CD8-positive, alpha-beta memory T cell (primary cell): ENCODE measurements around the gene SYNE3. TPM values are rescaled to one million over a fixed set of nuclear protein-coding genes. Genes with fewer than 3 reads are reported as not detected.

Source experiments
- CTCF ChIA-PET: fragments of 350-600 bp; sonication (Branson Sonifier 250); formaldehyde crosslinking; loops from one replicate; lab custom pipeline; 2021; ENCODE audit warnings: antibody characterized with exemption; lab: Charles Lee
- POLR2A ChIA-PET: fragments of 350-600 bp; sonication (Branson Sonifier 250); formaldehyde crosslinking; loops from one replicate; lab custom pipeline; 2021; ENCODE audit warnings: antibody characterized with exemption; lab: Charles Lee
- DNase-seq, 5 donors: peaks; one replicate each; pipeline versions ENCODE4 v3.0.0 to v3.0.0-alpha.2; 2020 to 2022; ENCODE audit warnings: mixed read lengths in 1 of 5
- H3K27ac ChIP-seq: one replicate; pipeline ENCODE4 v1.7.0; 2013; ENCODE audit warnings: low read depth, mild to moderate bottlenecking, low read length, moderate library complexity
- H3K27me3 ChIP-seq: 2 replicates; pipeline ENCODE4 v1.7.0; 2013; ENCODE audit warnings: low read length, mild to moderate bottlenecking; ENCODE audit not compliant: insufficient read depth, poor library complexity, severe bottlenecking
- H3K36me3 ChIP-seq: 2 replicates; pipeline ENCODE4 v1.7.0; 2013; ENCODE audit warnings: mild to moderate bottlenecking, low read length, moderate library complexity; ENCODE audit not compliant: insufficient read depth
- H3K4me1 ChIP-seq: 2 replicates; pipeline ENCODE4 v1.7.0; 2013; ENCODE audit warnings: mild to moderate bottlenecking, low read length, moderate library complexity; ENCODE audit not compliant: insufficient read depth
- H3K4me3 ChIP-seq: 2 replicates; pipeline ENCODE4 v1.7.0; 2013; ENCODE audit warnings: mild to moderate bottlenecking, low read length
- H3K9me3 ChIP-seq: 2 replicates; pipeline ENCODE4 v1.7.0; 2013; ENCODE audit warnings: mild to moderate bottlenecking, low read length
- H3K27ac Mint-ChIP-seq, 8 donors: one replicate each; pipeline ENCODE4 v1.8.0; 2020 to 2021; ENCODE audit warnings: mixed read lengths in 8 of 8, mild to moderate bottlenecking in 6 of 8, inconsistent platforms in 3 of 8, moderate library complexity in 3 of 8
- H3K27me3 Mint-ChIP-seq, 2 donors: one replicate each; pipeline ENCODE4 v1.8.0; 2020 to 2021; ENCODE audit warnings: mixed read lengths in 2 of 2, mild to moderate bottlenecking in 1 of 2, moderate library complexity in 1 of 2
- H3K36me3 Mint-ChIP-seq, 3 donors: one replicate each; pipeline ENCODE4 v1.8.0; 2020 to 2021; ENCODE audit warnings: mixed read lengths in 3 of 3, inconsistent platforms in 1 of 3, mild to moderate bottlenecking in 1 of 3
- H3K4me1 Mint-ChIP-seq, 3 donors: one replicate each; pipeline ENCODE4 v1.8.0; 2020 to 2021; ENCODE audit warnings: mixed read lengths in 3 of 3, inconsistent platforms in 1 of 3, mild to moderate bottlenecking in 1 of 3
- H3K4me3 Mint-ChIP-seq, 7 donors: one replicate each; pipeline ENCODE4 v1.8.0; 2020 to 2021; ENCODE audit warnings: mixed read lengths in 7 of 7, mild to moderate bottlenecking in 6 of 7, moderate library complexity in 4 of 7, inconsistent platforms in 2 of 7
- H3K9me3 Mint-ChIP-seq, 5 donors: one replicate each; pipeline ENCODE4 v1.8.0; 2020 to 2022; ENCODE audit warnings: mixed read lengths in 5 of 5, mild to moderate bottlenecking in 3 of 5, moderate library complexity in 2 of 5, inconsistent platforms in 1 of 5
- polyA plus RNA-seq: library from polyadenylated mRNA; unstranded; fragments of 300-500 nt; fragmentation: Illumina TruSeq; gene quantifications from one replicate; pipeline ENCODE4 v1.2.3, GENCODE V29; 2021
- total RNA-seq, 2 experiments: library from RNA; stranded (reverse); gene quantifications; one replicate each; pipeline ENCODE4 v1.2.3, GENCODE V29; 2021

Gene SYNE3
- total and polyA plus RNA-seq, 3 experiments from 2014 or later: 4.3 to 39.7 (median 37.6) TPM

- peak overlapping the region in 1 of 7 donors; percentile 24 for H3K4me3 Mint-ChIP-seq
- H3K9me3 Mint-ChIP-seq: no peaks in the 10 kb centered on the region
- peaks cover 0 to 13% (median 1%) of the 10 kb centered on the region in 3 donors for H3K36me3 Mint-ChIP-seq
- no peaks in the 10 kb centered on the region for H3K27me3 ChIP-seq
- peaks cover 20% of the 10 kb centered on the region for H3K4me1 ChIP-seq
- peak overlapping the region; percentile 7 to 94 (median 84) for H3K27ac Mint-ChIP-seq
- no peak for DNase-seq
- H3K9me3 ChIP-seq: no peaks in the 10 kb centered on the region
- H3K27ac ChIP-seq: no peak overlapping the region
- no peaks in the 10 kb centered on the region for H3K36me3 ChIP-seq
- peaks cover 52 to 85% (median 62%) of the 10 kb centered on the region in 3 donors for H3K4me1 Mint-ChIP-seq
- ChIA-PET POLR2A (no interaction called here), CTCF (interaction anchor here (1.1 to 1.4 kb wide), 2 partner anchors 33 to 42 kb away, joined by 3 to 4 read pairs; partner anchors contain the start of gene SYNE3)
- no peaks in the 10 kb centered on the region for H3K27me3 Mint-ChIP-seq
- H3K4me3 ChIP-seq: no peak overlapping the region
These were observed 32.9 kb downstream of the SYNE3 start for GRCh38 chr14:95483309-95484165.

DNA sequence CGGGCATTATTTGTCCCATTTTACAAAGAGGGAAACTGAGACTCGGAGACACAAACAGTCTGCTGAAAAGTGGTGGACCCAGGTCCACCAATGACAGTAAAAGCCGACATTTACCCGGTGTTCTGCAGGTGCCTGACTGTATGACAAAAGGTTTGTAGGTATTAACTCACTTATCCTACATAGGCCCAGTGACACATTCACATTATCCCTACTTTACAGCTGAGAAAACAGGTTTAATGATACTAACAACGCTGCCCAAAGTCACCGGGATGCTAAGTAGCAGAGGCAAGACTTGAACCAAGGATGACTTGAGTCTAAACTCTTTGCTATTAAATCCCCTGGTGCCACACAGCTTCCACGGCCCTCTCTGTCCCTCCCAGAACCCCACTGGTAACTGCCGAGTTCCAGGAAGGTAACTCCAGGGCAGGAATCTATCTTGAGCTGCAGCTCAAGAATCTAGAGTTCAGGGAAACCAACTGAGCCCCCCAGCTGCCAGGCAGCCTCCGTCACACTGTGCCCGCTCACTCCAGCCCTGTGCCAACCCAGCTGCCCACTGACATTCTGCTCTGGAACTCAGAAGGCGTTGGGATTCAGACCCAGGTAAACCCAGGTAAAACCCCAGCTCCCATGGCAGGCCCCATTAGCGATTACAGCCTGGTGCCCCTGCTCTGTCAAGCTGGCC lies 33.7 kb downstream of the SYNE3 start:
- Mint-ChIP-seq H3K9me3 (no peaks in the 10 kb centered on the region), H3K4me3 (no peak overlapping the region), H3K27me3 (no peaks in the 10 kb centered on the region), H3K4me1 (peaks cover 52 to 83% (median 57%) of the 10 kb centered on the region in 3 donors), H3K36me3 (peaks cover 0 to 13% (median 1%) of the 10 kb centered on the region in 3 donors), H3K27ac (peak overlapping the region in 5 of 8 donors; percentile 29 to 83 (median 63))
- Histone ChIP-seq H3K9me3 (no peaks in the 10 kb centered on the region), H3K27me3 (no peaks in the 10 kb centered on the region), H3K4me1 (peaks cover 20% of the 10 kb centered on the region), H3K27ac (no peak overlapping the region), H3K36me3 (no peaks in the 10 kb centered on the region), H3K4me3 (no peak overlapping the region)
- DNase-seq: no peak
- ChIA-PET POLR2A (no interaction called here), CTCF (interaction anchor here (1.1 to 1.4 kb wide), 2 partner anchors 33 to 41 kb away, joined by 3 to 4 read pairs; partner anchors contain the start of gene SYNE3)

DNA sequence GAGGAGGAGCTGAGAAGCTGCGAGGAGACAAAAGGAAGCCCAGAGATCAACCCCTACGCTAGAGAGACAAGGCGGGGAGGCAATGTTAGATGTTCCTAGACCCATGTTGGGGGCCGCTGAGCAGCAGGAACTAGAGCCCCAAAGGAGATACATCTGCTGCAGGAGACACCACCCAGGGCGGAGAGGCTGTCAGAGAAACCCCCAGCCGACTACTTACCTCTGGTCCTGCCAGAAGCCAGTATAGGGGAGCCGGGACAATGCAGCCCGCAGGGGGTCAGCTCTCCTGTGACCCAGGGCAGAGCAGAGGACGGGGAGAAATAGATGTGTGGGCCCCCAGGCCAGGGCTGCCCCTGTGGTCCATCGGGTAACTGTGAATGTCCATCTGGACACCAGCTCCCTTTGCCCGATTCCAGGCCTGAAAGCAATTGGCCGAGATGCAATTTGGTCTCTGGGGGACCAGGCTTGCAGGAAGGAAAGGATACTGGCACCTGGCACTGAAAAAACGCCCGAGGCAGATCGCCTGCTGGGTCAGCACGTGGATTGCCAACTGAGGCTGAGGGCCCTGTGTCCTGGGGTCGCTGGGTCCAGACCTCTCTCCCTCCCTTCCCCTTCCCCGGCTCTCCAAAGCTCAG lies 34.9 kb downstream of the SYNE3 start:
- Mint-ChIP-seq H3K4me1 (peaks cover 47 to 77% (median 50%) of the 10 kb centered on the region in 3 donors), H3K4me3 (no peak overlapping the region), H3K27ac (peak overlapping the region; percentile 63 to 97 (median 92)), H3K36me3 (peaks cover 0 to 14% (median 1%) of the 10 kb centered on the region in 3 donors), H3K27me3 (no peaks in the 10 kb centered on the region), H3K9me3 (no peaks in the 10 kb centered on the region)
- no peaks in the 10 kb centered on the region for H3K27me3 ChIP-seq
- ChIA-PET CTCF (interaction anchor here (2.4 kb wide), 1 partner anchor 34 kb away, joined by 8 read pairs; the partner anchor contains the start of gene SYNE3), POLR2A (no interaction called here)
- H3K36me3 ChIP-seq: no peaks in the 10 kb centered on the region
- H3K4me1 ChIP-seq: peaks cover 20% of the 10 kb centered on the region
- H3K27ac ChIP-seq: no peak overlapping the region
- no peaks in the 10 kb centered on the region for H3K9me3 ChIP-seq
- no peak for DNase-seq
- H3K4me3 ChIP-seq: no peak overlapping the region

DNA sequence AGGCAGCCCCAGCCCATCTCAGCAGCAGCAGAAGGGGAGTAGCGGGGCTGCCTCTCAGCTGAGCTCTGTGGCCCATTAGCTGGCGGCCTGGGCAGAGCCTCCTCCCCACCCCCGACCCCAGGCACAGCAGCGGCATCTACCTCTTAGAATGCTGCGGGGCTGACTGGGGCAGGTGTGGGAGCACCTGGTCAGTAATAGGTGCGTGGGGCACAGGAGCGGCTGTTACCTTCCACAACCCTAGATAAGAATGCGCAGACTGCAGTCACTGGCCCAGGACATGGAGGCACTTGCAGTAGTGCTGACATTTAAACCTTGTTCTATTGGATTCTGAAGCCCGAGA lies 35.6 kb downstream of the SYNE3 start:
- Histone ChIP-seq H3K9me3 (no peaks in the 10 kb centered on the region), H3K36me3 (no peaks in the 10 kb centered on the region), H3K27ac (no peak overlapping the region), H3K4me1 (peaks cover 20% of the 10 kb centered on the region), H3K4me3 (no peak overlapping the region), H3K27me3 (no peaks in the 10 kb centered on the region)
- Mint-ChIP-seq H3K27ac (peak overlapping the region; percentile 77 to 97 (median 92)), H3K4me1 (peaks cover 47 to 71% (median 48%) of the 10 kb centered on the region in 3 donors), H3K9me3 (no peaks in the 10 kb centered on the region), H3K27me3 (no peaks in the 10 kb centered on the region), H3K4me3 (no peak overlapping the region), H3K36me3 (peaks cover 1 to 20% (median 3%) of the 10 kb centered on the region in 3 donors)
- DNase-seq: no peak
- ChIA-PET POLR2A (interaction anchor here (0.5 to 1.1 kb wide), 2 partner anchors 10 to 43 kb away, joined by 3 to 5 read pairs; no protein-coding TSS in a partner anchor), CTCF (interaction anchor here (0.9 to 2.4 kb wide), 2 partner anchors 35 to 46 kb away, joined by 4 to 8 read pairs; partner anchors contain the start of gene SYNE3)

DNA sequence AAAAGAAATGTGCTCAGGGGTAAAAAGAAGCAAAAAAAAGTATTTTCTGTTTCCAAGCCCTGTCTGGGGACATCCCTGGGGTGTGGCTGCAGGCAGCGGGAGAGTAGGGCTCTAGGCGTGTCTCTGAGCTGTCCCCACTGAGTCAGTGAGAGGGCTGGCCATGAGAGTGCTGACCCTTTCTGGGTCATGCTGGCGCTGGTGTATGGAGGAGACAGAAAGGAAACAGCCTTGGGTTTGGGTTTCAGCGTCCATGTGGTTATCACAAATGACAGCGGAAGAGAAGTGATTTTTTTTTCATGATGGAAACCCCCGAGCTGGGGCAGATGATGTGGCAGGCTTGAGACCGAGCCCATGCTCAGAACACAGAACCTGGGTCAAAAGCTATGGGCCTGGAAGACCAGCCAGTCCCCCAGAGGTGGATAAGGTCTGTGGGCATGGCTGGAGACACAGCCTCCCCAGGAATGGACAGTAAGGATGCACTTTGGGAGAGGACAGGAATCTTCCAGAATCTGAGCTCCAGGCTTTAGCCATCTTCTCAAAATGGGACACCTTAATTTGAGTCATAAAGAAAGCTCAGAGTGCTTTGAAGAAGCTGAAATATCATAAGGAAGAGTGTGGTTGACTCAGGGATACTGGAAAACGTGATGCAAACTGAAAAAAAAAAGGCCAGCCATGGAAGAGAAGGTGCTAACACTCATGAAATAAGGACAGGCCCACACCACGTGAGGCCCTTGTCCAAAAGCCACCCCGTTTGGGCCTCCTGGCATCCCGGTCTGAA lies 36.2 kb downstream of the SYNE3 start:
- Histone ChIP-seq H3K27ac (no peak overlapping the region), H3K4me1 (peaks cover 20% of the 10 kb centered on the region), H3K4me3 (no peak overlapping the region), H3K27me3 (no peaks in the 10 kb centered on the region), H3K36me3 (peaks cover 1% of the 10 kb centered on the region), H3K9me3 (no peaks in the 10 kb centered on the region)
- CTCF ChIA-PET: interaction anchor here (0.9 to 2.4 kb wide), 3 partner anchors 35 to 53 kb away, joined by 3 to 8 read pairs (median 4); partner anchors contain the start of gene SYNE3
- Mint-ChIP-seq H3K27ac (peak overlapping the region; percentile 77 to 98 (median 94)), H3K27me3 (no peaks in the 10 kb centered on the region), H3K4me3 (peak overlapping the region; percentile 5 to 76 (median 62)), H3K36me3 (peaks cover 1 to 22% (median 3%) of the 10 kb centered on the region in 3 donors), H3K4me1 (peaks cover 42 to 65% (median 43%) of the 10 kb centered on the region in 3 donors), H3K9me3 (no peaks in the 10 kb centered on the region)
- POLR2A ChIA-PET: interaction anchor here (0.5 to 1.1 kb wide), 3 partner anchors 9 to 145 kb away, joined by 3 to 5 read pairs (median 3); no protein-coding TSS in a partner anchor
- peak in 4 of 5 donors; percentile 45 to 69 (median 52) for DNase-seq

- peaks cover 2 to 29% (median 5%) of the 10 kb centered on the region in 3 donors for H3K36me3 Mint-ChIP-seq
- no peak overlapping the region for H3K27ac ChIP-seq
- H3K9me3 Mint-ChIP-seq: no peaks in the 10 kb centered on the region
- ChIA-PET POLR2A (no interaction called here), CTCF (interaction anchor here (0.8 to 1.3 kb wide), 4 partner anchors 9 to 54 kb away, joined by 3 to 9 read pairs (median 3); no protein-coding TSS in a partner anchor)
- no peaks in the 10 kb centered on the region for H3K27me3 Mint-ChIP-seq
- H3K4me1 ChIP-seq: peaks cover 19% of the 10 kb centered on the region
- H3K36me3 ChIP-seq: peaks cover 9% of the 10 kb centered on the region
- H3K4me1 Mint-ChIP-seq: peaks cover 36 to 60% (median 42%) of the 10 kb centered on the region in 3 donors
- no peaks in the 10 kb centered on the region for H3K27me3 ChIP-seq
- no peak for DNase-seq
- peak overlapping the region in 7 of 8 donors; percentile 77 to 97 (median 94) for H3K27ac Mint-ChIP-seq
- H3K4me3 ChIP-seq: no peak overlapping the region
- no peaks in the 10 kb centered on the region for H3K9me3 ChIP-seq
- H3K4me3 Mint-ChIP-seq: peak overlapping the region in 5 of 7 donors; percentile 43 to 77 (median 73)
These were observed 37.0 kb downstream of the SYNE3 start for GRCh38 chr14:95479494-95479893.

DNA sequence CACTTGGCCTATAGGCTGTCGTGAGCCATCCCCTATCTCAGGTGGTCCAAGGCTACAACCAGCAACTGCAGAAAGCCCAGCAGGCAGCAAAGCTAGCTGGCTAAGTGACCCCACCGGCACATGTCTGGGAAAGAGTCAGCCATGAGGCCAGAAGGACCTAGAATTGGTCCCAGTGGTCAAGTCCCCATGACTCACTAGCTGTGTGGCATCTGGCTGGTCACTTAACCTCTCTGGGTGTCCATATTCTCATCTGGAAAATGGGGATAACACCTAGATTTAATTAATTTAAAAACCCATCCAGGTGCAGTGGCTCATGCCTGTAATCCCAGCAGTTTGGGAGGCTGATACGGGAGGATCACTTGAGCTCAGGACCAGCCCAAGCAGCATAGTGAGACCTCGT lies 37.6 kb downstream of the SYNE3 start:
- Mint-ChIP-seq H3K4me3 (no peak overlapping the region), H3K9me3 (no peaks in the 10 kb centered on the region), H3K36me3 (peaks cover 8 to 33% (median 8%) of the 10 kb centered on the region in 3 donors), H3K4me1 (peaks cover 32 to 56% (median 38%) of the 10 kb centered on the region in 3 donors), H3K27me3 (no peaks in the 10 kb centered on the region), H3K27ac (peak overlapping the region in 2 of 8 donors; percentile 49 to 69)
- ChIA-PET POLR2A (no interaction called here), CTCF (interaction anchor here (0.8 to 1.3 kb wide), 5 partner anchors 10 to 55 kb away, joined by 3 to 9 read pairs (median 3); no protein-coding TSS in a partner anchor)
- Histone ChIP-seq H3K4me3 (no peak overlapping the region), H3K27ac (no peak overlapping the region), H3K27me3 (no peaks in the 10 kb centered on the region), H3K9me3 (no peaks in the 10 kb centered on the region), H3K36me3 (peaks cover 13% of the 10 kb centered on the region), H3K4me1 (peaks cover 17% of the 10 kb centered on the region)
- no peak for DNase-seq
